AG09309 (cell line): ENCODE data around the gene POPDC2.

Experiments used
- DNase-seq: peaks from one replicate; pipeline ENCODE4 v3.0.0-alpha.2; 2010; ENCODE audit warnings: low read depth
- H3K4me3 ChIP-seq: 2 replicates; pipeline ENCODE4 v1.5.1; 2011; ENCODE audit warnings: mild to moderate bottlenecking, low read depth, low read length, moderate library complexity; ENCODE audit not compliant: control insufficient read depth
- TF ChIP-seq, protein P1 (sequence below): IDR thresholded peaks from 2 replicates; pipeline ENCODE4 v1.5.1; 2011; ENCODE audit warnings: mild to moderate bottlenecking, low read depth, low read length, inconsistent platforms; ENCODE audit not compliant: insufficient read depth, control insufficient read depth; ENCODE audit errors: missing control alignments

Gene POPDC2

DNA sequence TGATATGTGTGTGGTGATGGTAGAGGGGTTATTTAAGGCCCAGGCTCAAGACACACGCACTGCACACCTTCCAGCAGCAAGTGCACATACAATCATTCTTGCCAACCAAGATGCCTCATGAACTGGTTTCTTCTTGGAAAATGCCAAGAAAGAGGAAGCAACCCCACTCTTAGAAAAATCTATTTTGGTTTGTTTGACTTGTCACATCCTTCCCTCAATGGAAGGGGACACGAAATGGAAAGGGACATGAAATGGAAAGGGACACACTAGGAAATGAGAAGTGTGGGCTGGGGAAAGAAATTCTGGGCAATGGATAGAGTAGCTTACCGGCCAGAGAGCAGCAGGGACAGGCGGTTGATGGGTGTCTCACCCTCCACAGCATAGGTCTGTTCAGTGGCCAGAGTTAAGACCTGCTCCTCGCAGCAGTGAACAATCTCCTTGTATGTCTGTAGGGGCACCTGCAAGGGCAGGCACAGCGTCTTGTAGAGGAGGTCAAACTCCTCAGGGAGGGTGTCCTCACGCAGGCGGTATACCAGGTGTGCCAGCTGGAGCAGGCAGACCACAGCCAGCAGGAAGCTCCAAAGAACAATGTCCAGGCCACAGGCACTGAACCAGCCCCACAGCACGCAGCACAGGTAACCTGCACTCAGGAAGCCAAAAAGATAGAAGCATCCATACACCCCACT, 640 bp downstream of the POPDC2 start:
- TF ChIP-seq, protein P1, sequence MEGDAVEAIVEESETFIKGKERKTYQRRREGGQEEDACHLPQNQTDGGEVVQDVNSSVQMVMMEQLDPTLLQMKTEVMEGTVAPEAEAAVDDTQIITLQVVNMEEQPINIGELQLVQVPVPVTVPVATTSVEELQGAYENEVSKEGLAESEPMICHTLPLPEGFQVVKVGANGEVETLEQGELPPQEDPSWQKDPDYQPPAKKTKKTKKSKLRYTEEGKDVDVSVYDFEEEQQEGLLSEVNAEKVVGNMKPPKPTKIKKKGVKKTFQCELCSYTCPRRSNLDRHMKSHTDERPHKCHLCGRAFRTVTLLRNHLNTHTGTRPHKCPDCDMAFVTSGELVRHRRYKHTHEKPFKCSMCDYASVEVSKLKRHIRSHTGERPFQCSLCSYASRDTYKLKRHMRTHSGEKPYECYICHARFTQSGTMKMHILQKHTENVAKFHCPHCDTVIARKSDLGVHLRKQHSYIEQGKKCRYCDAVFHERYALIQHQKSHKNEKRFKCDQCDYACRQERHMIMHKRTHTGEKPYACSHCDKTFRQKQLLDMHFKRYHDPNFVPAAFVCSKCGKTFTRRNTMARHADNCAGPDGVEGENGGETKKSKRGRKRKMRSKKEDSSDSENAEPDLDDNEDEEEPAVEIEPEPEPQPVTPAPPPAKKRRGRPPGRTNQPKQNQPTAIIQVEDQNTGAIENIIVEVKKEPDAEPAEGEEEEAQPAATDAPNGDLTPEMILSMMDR, result no peak
- DNase-seq, result no peak
- H3K4me3 ChIP-seq, result no peak overlapping the region

DNA sequence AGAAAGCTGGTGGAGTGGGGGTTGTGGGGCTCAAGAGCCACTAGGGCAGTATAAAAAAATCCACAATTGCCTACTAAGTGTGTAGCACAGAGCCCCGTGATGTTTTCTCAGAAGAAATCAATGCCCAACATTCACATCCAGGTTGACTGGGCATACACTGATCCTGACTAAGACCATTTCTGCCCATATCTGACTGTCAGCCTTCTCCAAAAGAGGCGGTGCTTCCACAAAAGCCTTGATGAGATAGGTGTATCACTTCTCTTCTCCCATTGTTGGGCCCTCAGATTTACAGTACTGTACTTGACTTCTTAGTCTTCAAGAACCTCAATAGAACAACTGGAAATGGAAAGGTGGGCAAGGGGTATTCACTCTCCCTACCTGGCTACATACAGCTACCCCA, 1.4 kb downstream of the POPDC2 start:
- H3K4me3 ChIP-seq, result no peak overlapping the region
- no peak for DNase-seq
- TF ChIP-seq, protein P1, result no peak

DNA sequence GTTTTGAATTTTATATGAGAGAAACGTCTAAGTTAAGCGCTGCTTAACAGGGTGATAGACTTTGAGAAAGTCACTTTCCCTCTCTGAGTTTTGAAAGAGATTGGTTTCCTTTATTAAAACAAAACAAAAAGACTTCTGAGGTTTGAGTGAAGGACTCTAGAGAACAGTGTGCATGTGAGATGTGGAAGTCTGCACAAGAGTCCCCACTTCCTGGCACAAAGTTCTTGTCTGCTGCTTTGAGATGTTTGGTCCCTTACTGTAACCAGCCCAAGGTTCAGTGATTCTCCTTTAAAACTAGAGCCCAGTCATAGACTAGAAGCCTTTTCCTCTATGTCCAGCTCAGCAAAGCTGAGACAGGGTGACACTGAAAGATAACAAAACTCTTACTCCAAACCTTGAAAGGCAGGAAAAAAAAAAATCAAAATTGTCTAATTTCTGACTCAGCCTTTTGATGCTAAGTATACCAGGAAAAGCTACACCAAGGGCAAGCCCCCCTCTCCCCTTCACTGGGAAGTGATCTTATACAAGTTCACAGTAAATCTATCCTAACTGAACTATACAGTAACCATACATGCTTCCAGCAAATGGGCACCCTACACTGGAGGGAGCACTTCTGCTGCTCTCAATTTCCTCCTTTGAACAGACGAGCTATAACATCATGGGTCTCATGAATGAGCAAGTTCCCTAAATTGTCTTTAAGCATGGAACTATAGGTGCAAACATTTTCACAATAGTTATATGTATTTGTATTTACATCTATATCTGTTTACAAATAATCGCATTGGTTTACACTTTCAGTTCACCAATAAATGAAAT, 2.3 kb downstream of the POPDC2 start:
- DNase-seq, result no peak
- H3K4me3 ChIP-seq, result no peak overlapping the region
- TF ChIP-seq, protein P1, result no peak

DNA sequence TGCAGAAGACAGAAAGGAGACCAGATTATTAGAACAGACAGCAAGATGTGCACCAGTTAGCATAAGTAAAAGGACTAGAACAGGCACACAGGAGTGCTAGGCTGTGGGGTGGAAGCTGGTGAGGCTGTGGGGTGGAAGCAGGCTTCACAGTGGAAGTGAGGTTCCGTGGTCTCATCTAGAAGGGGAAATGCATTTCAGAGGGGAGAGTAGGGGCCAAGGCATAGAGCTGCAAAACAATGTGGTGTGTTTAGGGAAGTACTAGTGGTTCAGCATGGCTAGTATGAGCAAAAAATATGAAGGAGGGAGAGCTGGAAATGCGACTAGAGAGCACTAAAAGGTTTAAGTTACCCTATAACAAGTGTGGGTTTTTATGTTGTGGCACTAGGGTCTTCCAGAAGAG, 6.5 kb downstream of the POPDC2 start:
- DNase-seq, result no peak
- TF ChIP-seq, protein P1, result no peak
- H3K4me3 ChIP-seq, result no peak overlapping the region

DNA sequence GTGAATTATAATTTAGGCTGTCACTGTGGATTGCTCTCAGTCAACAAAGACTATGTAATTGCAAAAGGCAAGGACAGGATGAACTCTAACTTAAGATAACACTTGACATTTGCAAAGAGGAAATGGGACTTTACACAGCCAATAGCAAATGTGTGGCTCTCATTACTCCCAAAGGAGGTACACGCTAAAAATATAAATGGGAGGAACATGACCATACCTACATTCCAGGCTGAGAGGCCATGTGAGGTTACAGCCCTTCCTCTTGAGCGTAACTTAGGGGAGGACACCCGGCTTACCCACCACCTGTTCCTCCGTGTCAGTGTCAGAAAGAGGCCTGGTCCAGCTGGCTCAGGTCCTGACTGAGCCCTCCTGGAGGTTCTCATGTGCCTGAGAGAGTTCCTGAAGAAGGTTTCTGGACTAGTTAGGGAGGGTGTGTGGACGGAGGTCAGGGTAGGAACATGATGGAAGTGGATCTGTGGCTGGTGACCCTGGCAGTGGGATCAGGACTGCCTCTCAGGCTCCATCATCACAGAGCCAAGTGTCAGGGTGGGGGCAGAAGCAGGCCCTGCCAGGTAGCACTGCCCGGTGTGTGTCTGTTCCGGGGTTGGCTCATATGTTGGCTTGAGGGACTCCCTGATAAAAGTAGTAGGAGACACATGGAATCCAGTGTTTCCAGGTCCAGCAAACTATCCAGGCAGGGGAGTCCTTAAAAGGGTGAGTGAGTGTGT, 7.9 kb downstream of the POPDC2 start:
- no peak for DNase-seq
- no peak overlapping the region for H3K4me3 ChIP-seq

DNA sequence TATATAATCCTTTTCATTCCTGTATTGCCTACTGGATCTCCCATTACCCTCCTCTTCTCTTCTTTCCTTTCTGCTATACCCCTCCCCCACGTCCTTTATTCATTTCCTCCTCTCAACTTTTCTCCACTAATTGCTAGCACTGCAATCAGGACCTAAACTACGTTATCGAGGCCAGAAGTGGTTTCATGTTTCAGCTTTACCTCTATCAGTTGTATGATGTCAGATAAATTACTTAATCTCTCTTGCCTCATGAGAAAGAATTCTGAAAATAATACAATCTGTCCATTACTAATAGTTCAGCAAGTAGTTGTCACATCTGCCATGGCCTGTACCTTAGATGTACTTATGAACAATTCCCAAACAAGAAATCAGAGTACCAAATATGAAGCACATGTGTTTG, 10.6 kb downstream of the POPDC2 start:
- H3K4me3 ChIP-seq, result no peak overlapping the region
- no peak for DNase-seq
- TF ChIP-seq, protein P1, result no peak

More for the DNA sequence above, 7.9 kb downstream of the POPDC2 start:
- TF ChIP-seq, protein P1, result no peak
